HG03108 (cell line): ENCODE results near the gene PLPPR3.

Experiments used
- ATAC-seq: cut with Tn5 transposase; IDR thresholded peaks from one replicate; pipeline ENCODE4 v1.9.1; 2021; ENCODE audit warnings: moderate library complexity; ENCODE audit not compliant: unreplicated experiment

PLPPR3 gene

DNA sequence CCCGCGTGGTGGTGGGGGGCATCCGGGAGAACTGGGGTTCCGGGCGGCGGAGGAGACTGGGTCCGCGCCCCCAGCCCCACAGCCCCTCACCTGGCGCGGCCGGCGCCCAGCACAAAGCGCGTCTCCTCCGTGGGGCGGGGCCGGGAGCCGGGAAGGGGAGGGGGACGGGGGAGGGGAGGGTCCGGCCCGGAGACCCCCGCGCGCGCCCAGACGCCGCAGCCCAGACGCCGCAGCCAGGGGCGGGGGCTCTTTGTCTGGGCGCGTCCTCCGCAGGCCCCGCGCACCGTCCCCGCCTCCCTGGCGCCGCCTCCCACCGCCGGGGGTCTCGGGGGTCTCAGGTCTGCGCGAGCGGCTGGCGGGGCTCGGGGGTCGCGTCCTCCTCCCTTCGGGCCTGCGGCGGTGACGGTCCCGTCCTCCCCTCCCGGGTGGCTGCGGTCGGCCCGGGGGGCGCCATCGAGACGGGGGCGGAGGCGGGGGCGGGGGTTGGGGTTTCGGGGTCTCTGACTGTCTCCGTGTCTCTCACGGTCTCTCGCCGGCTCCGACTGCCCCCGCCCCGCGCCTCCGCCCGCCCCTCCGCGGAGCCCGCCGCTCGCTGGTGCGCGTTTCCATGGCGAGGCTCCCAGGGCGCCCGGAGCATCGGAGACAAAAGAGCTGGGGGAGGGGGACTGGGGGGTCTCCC is at the start of gene PLPPR3:
Gene PLPPR3, minus strand, starts transcription at position 131 of the 679 bp plus-strand sequence. CDS start 396 bp downstream, outside the sequence.
- ATAC-seq, result no peak

GRCh38 chr19:870963-871401 is 49.2 kb upstream of the PLPPR3 start:
- no peak for ATAC-seq

DNA sequence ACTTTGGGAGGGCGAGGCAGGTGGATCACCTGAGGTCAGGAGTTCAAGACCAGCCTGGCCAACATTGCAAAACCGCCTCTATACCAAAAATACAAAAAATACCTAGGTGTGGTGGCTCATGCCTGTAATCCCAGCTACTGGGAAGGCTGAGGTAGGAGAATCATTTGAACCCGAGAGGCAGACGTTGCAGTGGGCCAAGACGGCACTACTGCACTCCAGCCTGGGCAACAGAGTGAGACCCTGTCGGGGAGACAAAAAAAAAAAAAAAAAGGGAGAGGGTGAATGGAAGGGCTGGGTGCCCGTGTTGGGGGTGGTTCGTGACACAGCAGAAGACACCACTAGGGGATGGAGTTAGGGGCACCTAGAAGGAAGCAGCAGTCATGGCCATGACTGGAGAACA is 48.6 kb upstream of the PLPPR3 start:
- no peak for ATAC-seq

DNA sequence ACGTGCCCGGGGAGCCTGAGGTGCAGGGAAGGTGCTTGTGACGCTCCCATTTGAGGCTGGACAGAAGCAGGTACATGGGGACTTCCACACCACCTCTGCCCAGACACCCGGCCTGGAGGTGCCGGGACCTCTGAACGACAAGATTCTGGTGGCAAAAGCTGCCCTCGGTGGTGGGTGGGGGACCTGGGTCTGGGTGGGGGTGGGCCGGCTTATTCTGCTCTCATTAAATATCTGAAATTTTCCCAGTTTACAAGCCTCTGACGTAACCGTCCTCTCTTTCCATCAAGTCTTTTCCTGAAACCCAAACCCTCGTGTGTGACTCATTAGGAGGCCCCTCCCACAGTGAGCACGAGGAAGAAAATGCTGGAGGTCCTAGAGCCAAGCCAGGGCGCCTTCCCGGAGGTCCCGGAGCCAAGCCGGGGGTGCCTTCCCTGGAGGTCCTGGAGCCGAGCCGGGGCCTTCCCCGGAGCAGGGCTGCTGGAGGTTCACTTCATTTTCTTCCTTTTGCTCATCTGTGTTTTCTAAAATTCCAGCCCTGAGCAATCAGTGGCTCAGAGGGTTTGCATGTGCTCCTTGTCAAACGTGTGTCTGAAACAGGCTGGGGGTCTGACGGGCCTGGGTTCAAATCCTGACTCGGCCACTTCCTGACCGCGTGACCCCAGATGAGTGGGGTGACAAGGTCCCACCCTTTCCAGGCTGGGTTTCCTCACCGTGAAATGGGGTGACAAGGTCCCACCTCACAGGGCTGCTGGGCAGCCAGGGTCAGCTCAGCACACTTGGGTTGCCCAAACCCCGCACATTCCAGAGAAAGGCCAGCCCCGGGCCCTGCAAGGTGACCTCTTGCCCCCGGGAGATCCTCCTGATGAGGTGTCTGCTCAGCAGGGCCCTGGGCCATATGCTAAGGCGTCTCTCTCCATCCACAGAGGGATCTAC is 47.8 kb upstream of the PLPPR3 start:
- no peak for ATAC-seq

DNA sequence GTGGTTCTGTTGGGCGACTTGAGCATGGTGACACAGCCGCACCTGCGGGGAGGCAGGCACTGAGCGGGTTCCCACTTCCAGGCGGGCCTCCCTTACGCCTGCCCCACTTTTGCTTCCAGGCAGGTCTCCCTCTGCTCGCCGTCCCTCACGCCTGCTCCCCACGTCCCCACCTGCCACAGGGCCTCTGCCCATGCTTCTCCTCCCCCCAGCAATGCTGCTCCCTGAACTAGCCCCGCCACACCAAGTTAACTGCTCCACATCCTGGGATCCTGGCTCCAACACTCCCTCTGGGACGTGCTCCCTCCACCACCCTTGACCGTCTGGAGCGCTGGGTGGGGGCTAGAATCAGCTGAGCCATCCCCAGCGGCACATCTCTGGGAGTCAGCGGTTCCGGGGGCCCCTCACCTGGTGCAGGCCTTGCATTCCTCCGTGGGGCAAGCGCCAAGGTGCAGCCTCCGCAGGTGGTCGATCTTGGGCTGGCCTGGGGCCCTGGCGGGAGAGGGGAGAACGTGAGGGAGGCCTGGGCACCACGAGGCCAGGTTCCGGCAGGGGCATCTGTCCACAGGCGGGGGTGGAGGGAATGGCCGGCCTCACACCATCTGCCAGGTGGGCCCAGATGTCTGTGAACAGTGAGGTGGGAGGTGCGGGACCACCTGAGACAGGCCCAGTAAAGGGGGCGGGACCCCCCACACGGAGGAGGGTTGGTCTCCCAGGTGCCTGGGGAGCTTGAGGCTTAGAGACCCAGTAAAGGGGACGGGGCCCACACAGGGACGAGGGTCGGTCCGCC is 46.9 kb upstream of the PLPPR3 start:
- no peak for ATAC-seq

DNA sequence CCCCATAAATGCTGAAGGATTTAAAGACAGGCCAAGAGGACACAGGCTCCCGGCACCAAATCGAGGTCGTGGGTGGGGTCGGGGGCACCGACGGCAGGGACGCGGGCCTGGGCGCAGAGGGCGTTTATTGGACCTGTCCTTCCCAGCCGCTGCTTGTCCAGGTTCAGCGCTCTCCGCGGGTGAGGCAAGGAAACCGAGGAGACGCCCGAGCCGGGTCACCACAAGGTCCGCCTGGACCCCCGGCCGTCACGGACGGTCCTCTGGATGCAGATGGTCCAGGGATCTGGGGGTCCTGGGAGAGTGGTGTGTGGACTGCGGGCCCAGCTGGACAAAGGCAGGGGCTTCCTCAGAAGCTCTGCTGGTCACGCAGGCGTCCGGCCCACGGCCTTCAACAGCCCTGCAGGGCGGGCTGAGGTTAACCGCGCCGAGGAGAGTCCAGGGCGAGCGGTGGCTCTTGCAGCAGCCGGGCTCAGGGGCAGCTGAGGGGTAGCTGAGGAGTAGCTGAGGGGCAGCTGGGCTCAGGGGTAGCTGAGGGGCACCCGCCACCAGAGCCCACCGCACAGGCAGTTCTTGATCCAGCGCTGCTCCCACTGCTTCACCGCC is 46.2 kb upstream of the PLPPR3 start:
- no peak for ATAC-seq

DNA sequence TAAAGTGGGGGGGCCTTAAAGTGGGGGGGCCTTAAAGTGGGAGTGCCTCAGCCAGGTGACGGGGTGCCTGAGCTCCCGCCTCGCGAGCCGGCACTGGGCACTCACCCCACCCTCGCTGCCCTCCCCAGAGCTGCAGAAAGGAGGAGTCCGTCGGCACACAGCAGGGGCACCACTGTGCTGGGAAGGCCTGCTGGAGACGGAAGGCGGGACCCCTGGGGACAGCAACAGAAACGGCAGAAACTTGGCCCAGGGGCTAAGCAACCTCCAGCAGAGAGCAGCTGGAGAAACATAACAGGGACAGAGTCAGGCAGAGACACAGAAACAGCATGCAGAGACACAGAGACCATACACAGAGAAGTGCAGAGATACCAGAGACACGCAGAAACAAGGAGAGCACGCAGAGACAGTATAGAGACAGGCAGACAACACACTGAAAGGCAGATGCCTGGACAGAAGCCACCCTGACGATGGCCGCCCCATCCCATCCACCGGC is 45.6 kb upstream of the PLPPR3 start:
- ATAC-seq, result no peak

DNA sequence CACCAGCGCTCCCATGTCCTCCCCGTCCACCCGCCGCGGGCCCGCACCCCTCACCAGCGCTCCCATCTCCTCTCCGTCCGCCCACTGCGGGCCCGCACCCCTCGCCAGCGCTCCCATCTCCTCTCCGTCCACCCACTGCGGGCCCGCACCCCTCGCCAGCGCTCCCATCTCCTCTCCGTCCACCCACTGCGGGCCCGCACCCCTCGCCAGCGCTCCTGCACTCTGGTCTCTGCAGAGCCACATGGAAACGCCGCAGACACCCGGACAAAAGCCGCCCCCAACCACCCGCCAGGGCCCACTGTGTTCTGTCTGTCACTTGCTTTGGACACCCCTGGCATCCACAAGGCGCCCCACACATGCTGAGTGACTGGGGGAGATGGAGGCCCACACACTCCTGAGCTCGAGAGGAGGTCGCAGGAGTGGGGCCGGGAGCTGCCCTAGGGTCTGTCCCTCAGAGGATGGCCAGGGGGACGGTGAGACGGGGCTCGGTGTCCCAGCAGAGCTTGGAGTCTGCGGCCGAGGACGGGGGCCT is 45.1 kb upstream of the PLPPR3 start:
- no peak for ATAC-seq

- no peak for ATAC-seq
Observed at GRCh38 chr19:863315-863620, 41.5 kb upstream of the PLPPR3 start.

GRCh38 chr19:862581-863314 is 41.0 kb upstream of the PLPPR3 start:
- ATAC-seq, result no peak

DNA sequence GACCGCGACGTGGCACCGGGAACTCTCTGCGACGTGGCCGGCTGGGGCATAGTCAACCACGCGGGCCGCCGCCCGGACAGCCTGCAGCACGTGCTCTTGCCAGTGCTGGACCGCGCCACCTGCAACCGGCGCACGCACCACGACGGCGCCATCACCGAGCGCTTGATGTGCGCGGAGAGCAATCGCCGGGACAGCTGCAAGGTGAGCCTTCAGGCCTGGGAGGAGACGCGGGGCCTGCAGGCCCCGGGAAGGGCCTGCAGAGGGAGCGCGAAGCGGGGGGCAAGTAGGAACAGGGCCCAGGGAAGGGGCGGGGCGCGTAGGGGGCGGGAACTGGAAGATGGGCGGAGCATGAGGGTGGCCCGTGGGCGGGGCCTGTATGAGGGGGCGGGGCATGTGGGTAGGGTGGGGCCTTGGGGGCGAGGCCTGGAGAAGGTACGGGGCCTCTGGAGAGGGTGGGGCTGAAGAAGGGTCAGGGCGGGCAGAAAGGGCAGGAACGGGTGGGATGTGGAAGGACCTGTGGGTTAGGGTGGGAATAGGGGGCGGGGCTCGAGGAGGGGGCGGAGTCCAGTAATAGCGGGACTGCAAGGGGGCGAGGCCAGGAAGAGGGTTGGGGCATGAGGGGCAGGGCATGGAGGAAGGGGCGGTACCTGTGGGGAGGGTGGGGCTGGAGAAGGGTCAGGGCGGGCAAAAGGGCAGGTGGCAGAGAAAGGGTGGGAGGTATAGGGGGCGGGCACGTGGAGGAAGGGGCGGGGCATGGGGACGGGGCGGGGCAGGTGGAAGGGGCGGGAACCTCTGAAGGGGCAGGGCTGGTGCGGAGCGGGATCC is 40.2 kb upstream of the PLPPR3 start:
- ATAC-seq, result no peak

DNA sequence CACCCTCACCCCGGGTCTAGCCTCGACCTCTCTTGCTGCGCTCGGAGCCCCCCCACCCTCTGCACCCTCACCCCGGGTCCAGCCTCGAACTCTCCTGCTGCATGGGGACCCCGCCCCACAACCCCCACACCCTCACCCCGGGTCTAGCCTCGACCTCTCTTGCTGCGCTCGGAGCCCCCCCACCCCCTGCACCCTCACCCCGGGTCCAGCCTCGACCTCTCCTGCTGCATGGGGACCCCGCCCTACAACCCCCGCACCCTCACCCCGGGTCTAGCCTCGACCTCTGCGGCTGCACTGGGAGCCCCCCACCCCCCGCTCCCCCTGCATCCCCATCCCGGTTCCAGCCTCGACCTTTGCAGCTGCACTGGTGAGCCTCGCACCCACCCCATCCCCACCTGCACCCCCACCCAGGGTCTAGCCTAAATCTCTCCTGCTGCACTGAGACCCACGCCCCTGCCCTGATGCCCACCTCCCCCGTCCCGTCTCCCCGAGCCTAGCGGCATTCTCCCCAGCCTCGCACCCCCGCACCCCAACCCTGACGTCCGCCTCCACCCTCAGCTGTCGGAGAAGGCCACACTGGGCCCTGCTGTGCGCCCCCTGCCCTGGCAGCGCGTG is 39.5 kb upstream of the PLPPR3 start:
- no peak for ATAC-seq

- ATAC-seq, result no peak
Observed at GRCh38 chr19:858868-859843, 37.4 kb upstream of the PLPPR3 start, which contains the start of gene CFD. Gene CFD, plus strand, starts transcription at chr19:859664. Its CDS starts 26 bp downstream, at chr19:859690.

DNA sequence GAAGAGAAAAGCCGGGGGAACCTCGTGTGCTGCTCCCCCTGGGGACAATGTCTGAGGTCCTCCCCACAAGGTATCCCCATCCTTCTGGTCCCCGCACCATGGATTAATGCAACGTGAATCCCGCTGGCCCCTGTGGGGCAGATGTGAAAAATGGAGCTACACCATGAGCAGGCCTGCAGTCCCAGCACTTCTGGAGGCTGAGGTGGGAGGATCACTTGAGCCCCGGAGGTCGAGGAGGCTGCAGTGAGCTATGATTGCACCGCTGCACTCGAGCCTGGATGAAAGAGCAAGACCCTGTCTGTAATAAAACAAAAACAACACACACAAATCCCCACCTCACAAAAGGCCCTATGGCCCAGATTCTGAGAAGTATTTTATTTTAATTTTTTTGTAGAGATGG is 36.5 kb upstream of the PLPPR3 start:
- ATAC-seq, result no peak

GRCh38 chr19:855566-856120 is 33.9 kb upstream of the PLPPR3 start:
- no peak for ATAC-seq

- no peak for ATAC-seq
Observed at GRCh38 chr19:855142-855541, 33.4 kb upstream of the PLPPR3 start.

- ATAC-seq, result no peak
Observed at GRCh38 chr19:854549-854948, 32.8 kb upstream of the PLPPR3 start.
